HG02938 (cell line): ENCODE results near the gene FMC1.

Experiments
- ATAC-seq: cut with Tn5 transposase; IDR thresholded peaks from one replicate; pipeline ENCODE4 v1.9.1; 2021; ENCODE audit warnings: mild to moderate bottlenecking, moderate library complexity; ENCODE audit not compliant: unreplicated experiment

Gene FMC1

GRCh38 chr7:139370943-139371313 lies 29.8 kb downstream of the FMC1 start:
- no peak for ATAC-seq

GRCh38 chr7:139374246-139374645 lies 33.1 kb downstream of the FMC1 start:
- no peak for ATAC-seq

GRCh38 chr7:139382439-139382838 lies 41.3 kb downstream of the FMC1 start:
- ATAC-seq, result no peak

GRCh38 chr7:139384611-139385010 lies 43.5 kb downstream of the FMC1 start:
- ATAC-seq, result no peak

GRCh38 chr7:139387594-139387993 lies 46.5 kb downstream of the FMC1 start:
- no peak for ATAC-seq

- ATAC-seq, result no peak
These were observed 48.0 kb downstream of the FMC1 start for GRCh38 chr7:139389091-139389490.

GRCh38 chr7:139389774-139390173 lies 48.6 kb downstream of the FMC1 start:
- ATAC-seq, result no peak

GRCh38 chr7:139393621-139394211 lies 52.6 kb downstream of the FMC1 start:
- no peak for ATAC-seq

- ATAC-seq, result no peak
These were observed 53.4 kb downstream of the FMC1 start for GRCh38 chr7:139394540-139394939.
